Cardiac fibroblast (primary cell): ENCODE measurements around the gene RASSF8.

ENCODE experiments used
- DNase-seq, 2 donors: peaks; one replicate each; pipeline versions ENCODE4 v3.0.0 to v3.0.0-alpha.2; 2010; ENCODE audit warnings: low read depth in 2 of 2
- H3K4me3 ChIP-seq, 2 donors: replicated peaks in 1 of 2; 1 replicate in 1 of 2; 2 replicates in 1 of 2; pipeline ENCODE4 v1.5.1; 2011; ENCODE audit warnings: low read depth in 2 of 2, low read length in 2 of 2, mild to moderate bottlenecking in 2 of 2, moderate library complexity in 1 of 2
- TF ChIP-seq, protein P1 (sequence below): IDR thresholded peaks from one replicate; pipeline ENCODE4 v1.5.1; 2011; ENCODE audit warnings: low read depth, mild to moderate bottlenecking, low read length, inconsistent platforms

Gene RASSF8

DNA sequence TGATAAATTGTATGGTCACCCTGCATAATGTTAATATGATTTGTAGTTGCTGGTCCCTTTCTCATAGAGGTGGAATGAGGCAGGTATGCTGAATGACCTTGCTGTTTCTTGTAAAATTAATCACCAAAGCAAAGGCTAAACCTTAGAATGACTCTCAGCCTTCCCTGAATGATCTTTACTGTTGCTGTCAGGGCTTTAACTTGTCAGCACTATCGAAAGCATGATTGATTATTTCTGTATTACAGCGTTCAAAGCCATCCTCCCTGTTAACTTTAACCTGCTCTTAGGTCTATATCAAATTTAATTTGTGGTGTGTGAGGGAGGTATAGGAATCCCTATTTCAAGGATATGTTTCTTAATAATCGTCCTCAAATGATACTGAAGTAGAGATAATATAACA lies 23.1 kb downstream of the RASSF8 start:
- TF ChIP-seq, protein P1, sequence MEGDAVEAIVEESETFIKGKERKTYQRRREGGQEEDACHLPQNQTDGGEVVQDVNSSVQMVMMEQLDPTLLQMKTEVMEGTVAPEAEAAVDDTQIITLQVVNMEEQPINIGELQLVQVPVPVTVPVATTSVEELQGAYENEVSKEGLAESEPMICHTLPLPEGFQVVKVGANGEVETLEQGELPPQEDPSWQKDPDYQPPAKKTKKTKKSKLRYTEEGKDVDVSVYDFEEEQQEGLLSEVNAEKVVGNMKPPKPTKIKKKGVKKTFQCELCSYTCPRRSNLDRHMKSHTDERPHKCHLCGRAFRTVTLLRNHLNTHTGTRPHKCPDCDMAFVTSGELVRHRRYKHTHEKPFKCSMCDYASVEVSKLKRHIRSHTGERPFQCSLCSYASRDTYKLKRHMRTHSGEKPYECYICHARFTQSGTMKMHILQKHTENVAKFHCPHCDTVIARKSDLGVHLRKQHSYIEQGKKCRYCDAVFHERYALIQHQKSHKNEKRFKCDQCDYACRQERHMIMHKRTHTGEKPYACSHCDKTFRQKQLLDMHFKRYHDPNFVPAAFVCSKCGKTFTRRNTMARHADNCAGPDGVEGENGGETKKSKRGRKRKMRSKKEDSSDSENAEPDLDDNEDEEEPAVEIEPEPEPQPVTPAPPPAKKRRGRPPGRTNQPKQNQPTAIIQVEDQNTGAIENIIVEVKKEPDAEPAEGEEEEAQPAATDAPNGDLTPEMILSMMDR: no peak
- DNase-seq: no peak
- H3K4me3 ChIP-seq: no peak overlapping the region

- DNase-seq: no peak
- no peak overlapping the region for H3K4me3 ChIP-seq
- TF ChIP-seq, protein P1: no peak
Measured at GRCh38 chr12:25982416-25982815, 23.9 kb downstream of the RASSF8 start.

DNA sequence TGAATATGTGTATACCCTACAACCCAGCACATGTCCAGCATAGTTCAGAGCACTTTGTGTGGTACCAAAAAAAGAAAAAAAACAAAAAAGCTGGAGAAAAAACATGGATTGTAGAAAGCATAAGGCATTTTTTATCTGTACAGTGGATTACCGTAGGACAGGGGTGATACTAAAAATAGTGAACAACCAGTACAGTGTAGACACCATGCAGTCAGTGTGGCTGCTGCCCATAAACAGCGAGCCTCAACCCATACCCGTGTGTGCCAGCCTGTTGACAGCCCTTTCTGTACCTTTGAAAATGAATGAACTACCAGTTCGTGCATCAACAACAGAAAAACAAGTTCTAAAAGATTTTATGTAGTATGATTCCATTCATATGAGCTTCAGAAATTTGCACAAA lies 25.1 kb downstream of the RASSF8 start:
- DNase-seq: no peak

DNA sequence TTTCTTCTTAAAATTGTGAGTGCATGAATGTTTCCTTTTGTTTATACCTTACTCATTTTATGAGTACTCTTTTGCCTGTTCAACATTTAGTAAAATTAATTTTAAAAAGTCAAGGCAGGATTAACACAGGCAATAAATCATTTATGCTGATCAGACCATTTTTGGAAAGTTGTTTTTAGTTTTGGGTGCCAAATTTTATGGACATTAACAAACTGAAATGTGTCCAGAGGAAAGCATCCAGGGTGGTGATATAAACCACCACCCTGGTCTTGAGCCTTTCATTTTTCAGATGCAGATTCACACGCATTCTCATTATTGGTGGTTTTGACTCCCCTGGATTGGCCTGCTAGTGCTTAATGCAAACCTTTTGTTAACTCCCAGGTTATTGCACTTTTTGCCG lies 26.3 kb downstream of the RASSF8 start:
- DNase-seq: no peak
- TF ChIP-seq, protein P1: no peak
- H3K4me3 ChIP-seq: no peak overlapping the region

More for the DNA sequence above, 25.1 kb downstream of the RASSF8 start:
- H3K4me3 ChIP-seq: no peak overlapping the region
- TF ChIP-seq, protein P1: no peak

DNA sequence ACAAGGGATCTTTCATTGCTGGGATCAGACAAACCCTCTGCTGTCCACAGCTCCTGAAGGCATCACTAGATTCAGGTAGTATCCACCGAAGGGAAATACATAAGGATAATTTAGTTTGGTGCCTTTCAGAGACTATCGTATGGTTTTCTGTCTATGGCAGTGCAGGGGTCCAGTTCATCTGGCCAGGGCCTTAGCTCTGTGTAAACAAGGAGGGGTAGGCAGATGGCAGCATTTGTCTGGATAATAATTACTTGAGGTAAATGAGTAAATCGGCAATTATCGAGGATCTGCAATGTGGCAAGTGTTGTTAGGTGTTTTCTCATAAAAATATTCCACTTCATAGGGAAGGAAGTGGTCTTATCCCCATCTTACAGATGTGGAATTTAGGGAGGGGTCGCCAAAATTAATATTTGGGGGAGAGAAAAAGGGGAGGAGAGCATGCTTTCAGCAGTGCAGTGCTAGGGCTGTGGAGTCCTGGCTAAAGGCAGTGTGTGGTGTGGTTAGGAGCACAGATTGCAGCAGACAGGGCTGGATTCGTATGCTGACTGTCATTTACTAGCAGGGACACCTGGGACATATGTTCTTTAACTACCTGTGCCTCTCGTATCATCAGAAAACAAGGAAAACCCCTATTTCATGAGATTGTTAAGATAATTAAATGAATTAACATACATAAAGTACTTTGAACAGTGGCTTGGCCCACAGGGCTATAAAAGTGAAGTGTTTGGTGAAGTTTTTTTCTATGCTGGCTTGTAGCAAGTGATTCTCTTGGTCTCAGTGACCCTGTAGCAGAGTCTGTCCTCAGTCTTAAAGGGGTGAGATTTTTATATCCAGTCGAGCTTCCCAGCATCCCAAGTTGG lies 27.1 kb downstream of the RASSF8 start:
- DNase-seq: no peak
- TF ChIP-seq, protein P1: no peak
- H3K4me3 ChIP-seq: no peak overlapping the region

DNA sequence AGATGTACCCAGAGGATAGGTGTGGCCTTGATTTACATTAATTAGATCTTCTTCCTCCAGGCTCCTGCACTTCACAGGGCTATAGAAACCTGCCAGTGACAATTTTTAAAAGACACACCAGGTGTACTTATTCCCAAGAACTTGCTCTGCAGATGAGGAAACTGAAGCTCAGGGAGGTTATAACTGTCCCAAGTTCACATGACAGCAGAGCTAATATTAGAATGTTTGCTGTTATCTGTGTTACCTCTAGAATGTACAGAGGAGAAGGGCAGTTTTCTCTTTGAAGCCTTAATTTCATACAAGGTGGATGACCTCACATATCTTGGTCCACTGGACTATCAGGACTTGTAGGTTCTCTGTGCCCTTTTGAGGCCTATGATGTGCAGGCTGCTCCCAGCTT lies 27.7 kb downstream of the RASSF8 start:
- TF ChIP-seq, protein P1: no peak
- H3K4me3 ChIP-seq: no peak overlapping the region
- no peak for DNase-seq
